Endodermal cell (in vitro differentiated cells): Measurements from ENCODE around the gene CYP2B6. TPM values are rescaled to one million over a fixed set of nuclear protein-coding genes. Genes with fewer than 3 reads are reported as not detected.
"Not testable (repeated sequence)": the region's sequence is repeated elsewhere in the genome, so short reads cannot be mapped to it uniquely, and the experiment has no call there.

Experiments
- DNase-seq: peaks from one replicate; pipeline ENCODE4 v3.0.0-alpha.2; 2017
- H3K27ac ChIP-seq: 2 replicates; pipeline ENCODE4 v1.5.1; 2013; ENCODE audit warnings: mild to moderate bottlenecking, low read depth, low read length, moderate library complexity
- H3K27me3 ChIP-seq: 2 replicates; pipeline ENCODE4 v1.6.1; 2013; ENCODE audit warnings: mild to moderate bottlenecking, low read length, moderate library complexity; ENCODE audit not compliant: insufficient read depth, control insufficient read depth, poor library complexity, severe bottlenecking
- H3K36me3 ChIP-seq: 2 replicates; pipeline ENCODE4 v1.7.0; 2013; ENCODE audit warnings: mild to moderate bottlenecking, low read length, moderate library complexity; ENCODE audit not compliant: control insufficient read depth, insufficient read depth
- H3K4me1 ChIP-seq: one replicate; pipeline ENCODE4 v1.7.0; 2013; ENCODE audit warnings: low read length; ENCODE audit not compliant: control insufficient read depth, insufficient read depth
- H3K4me3 ChIP-seq: 2 replicates; pipeline ENCODE4 v1.5.1; 2013; ENCODE audit warnings: mild to moderate bottlenecking, low read length, moderate library complexity
- H3K9ac ChIP-seq: 2 replicates; pipeline ENCODE4 v1.6.1; 2013; ENCODE audit warnings: mild to moderate bottlenecking, low read length, moderate library complexity; ENCODE audit not compliant: poor library complexity, severe bottlenecking; ENCODE audit errors: extremely low read depth
- H3K9me3 ChIP-seq: 2 replicates; pipeline ENCODE4 v1.6.1; 2013; ENCODE audit warnings: mild to moderate bottlenecking, low read length, moderate library complexity; ENCODE audit not compliant: control insufficient read depth
- H3K27ac Mint-ChIP-seq: 2 replicates; pipeline ENCODE4 v1.8.0; 2020; ENCODE audit warnings: mixed read lengths
- H3K27me3 Mint-ChIP-seq: 2 replicates; pipeline ENCODE4 v1.8.0; 2021; ENCODE audit warnings: mild to moderate bottlenecking, mixed read lengths; ENCODE audit not compliant: insufficient read depth
- H3K36me3 Mint-ChIP-seq: 2 replicates; pipeline ENCODE4 v1.8.0; 2020; ENCODE audit warnings: low read depth, mixed read lengths
- H3K4me1 Mint-ChIP-seq: 2 replicates; pipeline ENCODE4 v1.8.0; 2020; ENCODE audit warnings: mixed read lengths
- H3K4me3 Mint-ChIP-seq: 2 replicates; pipeline ENCODE4 v1.8.0; 2020; ENCODE audit warnings: mild to moderate bottlenecking, moderate library complexity, mixed read lengths
- H3K9me3 Mint-ChIP-seq: 2 replicates; pipeline ENCODE4 v1.8.0; 2020; ENCODE audit warnings: mild to moderate bottlenecking, mixed read lengths
- WGBS, 2 experiments: methylation state at CpG; one replicate each; pipeline versions ENCODE4 v1.1.5 to v1.1.7; 2013; ENCODE audit warnings: missing lambda C conversion rate in 2 of 2, mixed read lengths in 1 of 2; ENCODE audit not compliant: insufficient coverage in 1 of 2, insufficient read length in 1 of 2; 5-methylcytosine and 5-hydroxymethylcytosine counted together
- total RNA-seq, 2 donors: library from RNA; stranded (reverse); fragmentation: NEBNext Ultra II Directional in 1 of 2; extraction: Animal tissue kit (Norgen Biotek cat#: 25700) in 1 of 2; gene quantifications; 2 replicates in 1 of 2; 3 replicates in 1 of 2; pipeline ENCODE4 v1.2.1, GENCODE V29; 2021
- TF ChIP-seq, protein P1 (sequence below): fragments of 200-600 bp; sonication (generic); conservative IDR thresholded peaks from 2 replicates; pipeline ENCODE4 v1.5.0; 2021; ENCODE audit warnings: antibody characterized with exemption, mild to moderate bottlenecking

CYP2B6 gene
- total RNA-seq, 2 donors from 2014 or later: 0.75 TPM; not detected in 1

DNA sequence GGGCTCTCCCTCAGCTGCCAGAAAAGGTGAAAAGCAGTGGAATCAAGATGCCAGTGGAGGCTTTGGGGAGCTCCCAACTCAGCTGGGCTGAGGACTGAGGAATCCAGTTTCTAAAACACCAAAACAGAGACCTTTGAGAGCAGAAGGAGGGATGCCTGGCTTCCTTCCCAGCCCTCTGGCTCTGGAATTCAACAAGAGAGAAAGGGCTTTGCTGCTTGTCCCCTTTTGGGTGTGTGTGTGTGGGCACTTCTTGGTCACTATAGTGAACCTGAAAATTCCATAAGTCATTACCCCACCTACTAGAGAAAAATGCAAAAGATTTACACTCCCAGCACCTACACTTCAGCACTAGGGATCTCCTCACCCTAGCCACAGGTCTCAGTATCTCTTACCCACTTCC is 30.3 kb upstream of the CYP2B6 start:
- H3K4me1 ChIP-seq: no peaks in the 10 kb centered on the region
- peaks cover 16% of the 10 kb centered on the region for H3K27me3 ChIP-seq
- peaks cover 24% of the 10 kb centered on the region for H3K27me3 Mint-ChIP-seq
- no peak overlapping the region for H3K4me3 Mint-ChIP-seq
- H3K9ac ChIP-seq: no peak overlapping the region
- H3K4me1 Mint-ChIP-seq: no peaks in the 10 kb centered on the region
- peaks cover 5% of the 10 kb centered on the region for H3K9me3 ChIP-seq
- H3K4me3 ChIP-seq: no peak overlapping the region
- no peaks in the 10 kb centered on the region for H3K36me3 Mint-ChIP-seq
- H3K36me3 ChIP-seq: no peaks in the 10 kb centered on the region
- TF ChIP-seq, protein P1, sequence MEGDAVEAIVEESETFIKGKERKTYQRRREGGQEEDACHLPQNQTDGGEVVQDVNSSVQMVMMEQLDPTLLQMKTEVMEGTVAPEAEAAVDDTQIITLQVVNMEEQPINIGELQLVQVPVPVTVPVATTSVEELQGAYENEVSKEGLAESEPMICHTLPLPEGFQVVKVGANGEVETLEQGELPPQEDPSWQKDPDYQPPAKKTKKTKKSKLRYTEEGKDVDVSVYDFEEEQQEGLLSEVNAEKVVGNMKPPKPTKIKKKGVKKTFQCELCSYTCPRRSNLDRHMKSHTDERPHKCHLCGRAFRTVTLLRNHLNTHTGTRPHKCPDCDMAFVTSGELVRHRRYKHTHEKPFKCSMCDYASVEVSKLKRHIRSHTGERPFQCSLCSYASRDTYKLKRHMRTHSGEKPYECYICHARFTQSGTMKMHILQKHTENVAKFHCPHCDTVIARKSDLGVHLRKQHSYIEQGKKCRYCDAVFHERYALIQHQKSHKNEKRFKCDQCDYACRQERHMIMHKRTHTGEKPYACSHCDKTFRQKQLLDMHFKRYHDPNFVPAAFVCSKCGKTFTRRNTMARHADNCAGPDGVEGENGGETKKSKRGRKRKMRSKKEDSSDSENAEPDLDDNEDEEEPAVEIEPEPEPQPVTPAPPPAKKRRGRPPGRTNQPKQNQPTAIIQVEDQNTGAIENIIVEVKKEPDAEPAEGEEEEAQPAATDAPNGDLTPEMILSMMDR: no peak
- no peak for DNase-seq
- H3K9me3 Mint-ChIP-seq: peaks cover 22% of the 10 kb centered on the region
- no peak overlapping the region for H3K27ac ChIP-seq
- H3K27ac Mint-ChIP-seq: no peak overlapping the region

DNA sequence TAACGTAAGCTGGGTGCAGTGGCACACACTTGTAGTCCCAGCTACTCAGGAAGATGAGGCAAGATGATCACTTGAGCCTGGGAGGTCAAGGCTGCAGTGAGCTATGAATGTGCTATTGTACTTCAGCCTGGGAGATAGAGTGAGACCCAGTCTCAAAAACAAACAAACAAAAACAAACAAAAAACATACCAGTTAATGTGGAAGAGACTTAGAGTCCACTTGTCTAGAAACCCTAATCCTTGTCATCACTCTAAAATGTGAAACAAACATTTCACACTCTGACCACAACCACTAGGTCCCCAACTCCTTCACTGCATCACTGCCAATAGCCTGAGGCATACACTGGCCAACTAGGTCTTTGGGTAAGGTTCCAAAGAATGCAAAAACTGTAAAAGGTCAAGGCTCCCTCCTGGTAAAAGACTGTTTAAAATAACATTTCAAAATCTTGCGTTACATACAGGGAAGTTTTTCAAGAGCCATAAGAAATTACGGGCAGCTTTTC is 28.6 kb upstream of the CYP2B6 start:
- no peak overlapping the region for H3K9ac ChIP-seq
- peaks cover 21% of the 10 kb centered on the region for H3K27me3 Mint-ChIP-seq
- H3K27ac Mint-ChIP-seq: no peak overlapping the region
- H3K4me3 Mint-ChIP-seq: no peak overlapping the region
- no peak for DNase-seq
- TF ChIP-seq, protein P1: no peak
- no peaks in the 10 kb centered on the region for H3K36me3 Mint-ChIP-seq
- no peak overlapping the region for H3K27ac ChIP-seq
- H3K27me3 ChIP-seq: peaks cover 16% of the 10 kb centered on the region
- H3K4me3 ChIP-seq: no peak overlapping the region
- H3K4me1 Mint-ChIP-seq: no peaks in the 10 kb centered on the region
- no peaks in the 10 kb centered on the region for H3K36me3 ChIP-seq
- no peaks in the 10 kb centered on the region for H3K9me3 ChIP-seq
- H3K4me1 ChIP-seq: no peaks in the 10 kb centered on the region
- WGBS, 2 experiments: 86 to 94% methylated on average over 3 of the region's 3 CpGs
- H3K9me3 Mint-ChIP-seq: peaks cover 16% of the 10 kb centered on the region

DNA sequence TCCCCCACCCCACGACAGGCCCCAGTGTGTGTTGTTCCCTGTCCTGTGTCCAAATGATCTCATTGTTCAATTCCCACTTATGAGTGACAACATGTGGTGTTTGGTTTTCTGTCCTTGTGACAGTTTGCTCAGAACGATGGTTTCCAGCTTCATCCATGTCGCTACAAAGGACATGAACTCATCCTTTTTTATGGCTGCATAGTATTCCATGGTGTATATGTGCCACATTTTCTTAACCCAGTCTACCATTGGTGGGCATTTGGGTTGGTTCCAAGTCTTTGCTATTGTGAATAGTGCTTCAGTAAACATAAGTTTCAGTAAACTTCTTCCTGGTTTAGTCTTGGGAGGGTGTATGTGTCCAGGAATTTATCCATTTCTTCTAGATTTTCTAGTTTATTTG is 26.7 kb upstream of the CYP2B6 start:
- peaks cover 29% of the 10 kb centered on the region for H3K9me3 Mint-ChIP-seq

DNA sequence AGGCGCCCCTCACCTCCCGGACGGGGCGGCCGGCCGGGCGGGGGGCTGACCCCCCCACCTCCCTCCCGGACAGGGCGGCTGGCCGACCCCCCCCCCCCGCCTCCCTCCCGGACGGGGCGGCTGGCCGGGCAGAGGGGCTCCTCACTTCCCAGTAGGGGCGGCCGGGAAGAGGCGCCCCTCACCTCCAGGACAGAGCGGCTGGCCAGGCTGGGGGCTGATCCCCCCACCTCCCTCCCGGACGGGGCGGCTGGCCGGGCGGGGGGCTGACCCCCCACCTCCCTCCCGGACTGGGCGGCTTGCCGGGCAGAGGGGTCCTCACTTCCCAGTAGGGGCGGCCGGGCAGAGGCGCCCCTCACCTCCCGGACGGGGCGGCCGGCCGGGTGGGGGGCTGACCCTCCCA is 25.7 kb upstream of the CYP2B6 start:
- not testable (repeated sequence) for H3K4me3 ChIP-seq, H3K27me3 ChIP-seq, H3K9ac ChIP-seq, H3K4me1 ChIP-seq, H3K4me1 Mint-ChIP-seq, H3K4me3 Mint-ChIP-seq, H3K36me3 Mint-ChIP-seq, DNase-seq, H3K9me3 ChIP-seq, H3K36me3 ChIP-seq, H3K27ac ChIP-seq, H3K27ac Mint-ChIP-seq
- H3K9me3 Mint-ChIP-seq: peaks cover 29% of the 10 kb centered on the region
- WGBS, 2 experiments: 95% methylated on average over 17 of the region's 35 CpGs; no CpG with 5 or more reads in 1 of the 2 experiments
- peaks cover 19% of the 10 kb centered on the region for H3K27me3 Mint-ChIP-seq

More for the DNA sequence above, 26.7 kb upstream of the CYP2B6 start:
- not testable (repeated sequence) for H3K36me3 ChIP-seq, H3K27ac ChIP-seq, H3K4me1 ChIP-seq, H3K4me3 ChIP-seq, H3K4me1 Mint-ChIP-seq, H3K9me3 ChIP-seq, H3K4me3 Mint-ChIP-seq, H3K27ac Mint-ChIP-seq, H3K36me3 Mint-ChIP-seq, DNase-seq, H3K9ac ChIP-seq
- H3K27me3 Mint-ChIP-seq: peaks cover 19% of the 10 kb centered on the region
- 83 to 86% methylated on average over 1 to 3 of the region's 3 CpGs for WGBS, 2 experiments
- H3K27me3 ChIP-seq: peaks cover 12% of the 10 kb centered on the region

DNA sequence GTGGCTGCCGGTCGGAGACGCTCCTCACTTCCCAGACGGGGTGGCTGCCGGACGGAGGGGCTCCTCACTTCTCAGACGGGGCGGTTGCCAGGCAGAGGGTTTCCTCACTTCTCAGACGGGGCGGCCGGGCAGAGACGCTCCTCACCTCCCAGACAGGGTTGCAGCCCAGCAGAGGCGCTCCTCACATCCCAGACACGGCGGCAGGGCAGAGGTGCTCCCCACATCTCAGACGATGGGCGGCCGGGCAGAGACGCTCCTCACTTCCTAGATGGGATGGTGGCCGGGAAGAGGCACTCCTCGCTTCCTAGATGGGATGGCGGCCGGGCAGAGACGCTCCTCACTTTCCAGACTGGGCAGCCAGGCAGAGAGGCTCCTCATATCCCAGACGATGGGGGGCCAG is 24.5 kb upstream of the CYP2B6 start:
- not testable (repeated sequence) for H3K4me1 Mint-ChIP-seq, DNase-seq, H3K9ac ChIP-seq, H3K9me3 ChIP-seq, H3K4me1 ChIP-seq, H3K36me3 Mint-ChIP-seq, H3K36me3 ChIP-seq, H3K27ac ChIP-seq, H3K27me3 ChIP-seq, H3K4me3 ChIP-seq, H3K27ac Mint-ChIP-seq, H3K4me3 Mint-ChIP-seq
- 94% methylated on average over 17 of the region's 25 CpGs; no CpG with 5 or more reads in 1 of the 2 experiments for WGBS, 2 experiments
- H3K9me3 Mint-ChIP-seq: peaks cover 41% of the 10 kb centered on the region
- peaks cover 21% of the 10 kb centered on the region for H3K27me3 Mint-ChIP-seq

DNA sequence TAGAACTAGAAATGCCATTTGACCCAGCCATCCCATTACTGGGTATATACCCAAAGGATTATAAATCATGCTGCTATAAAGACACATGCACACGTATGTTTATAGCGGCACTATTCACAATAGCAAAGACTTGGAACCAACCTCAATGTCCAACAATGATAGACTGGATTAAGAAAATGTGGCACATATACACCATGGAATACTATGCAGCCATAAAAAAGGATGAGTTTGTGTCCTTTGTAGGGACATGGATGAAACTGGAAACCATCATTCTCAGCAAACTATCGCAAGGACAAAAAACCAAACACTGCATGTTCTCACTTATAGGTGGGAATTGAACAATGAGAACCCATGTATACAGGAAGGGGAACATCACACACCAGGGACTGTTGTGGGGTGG is 23.0 kb upstream of the CYP2B6 start:
- H3K27me3 ChIP-seq, H3K27ac ChIP-seq, H3K9ac ChIP-seq, H3K36me3 Mint-ChIP-seq, H3K9me3 ChIP-seq, H3K27ac Mint-ChIP-seq, DNase-seq, H3K4me1 Mint-ChIP-seq, H3K36me3 ChIP-seq, H3K4me3 Mint-ChIP-seq, H3K4me1 ChIP-seq, H3K4me3 ChIP-seq: not testable (repeated sequence)
- Mint-ChIP-seq H3K9me3 (peaks cover 48% of the 10 kb centered on the region), H3K27me3 (peaks cover 11% of the 10 kb centered on the region)
- WGBS, 2 experiments: no CpG with 5 or more reads among the region's 3 CpGs
